ENCODE data around the gene KIF16B.
"Not testable (repeated sequence)": the region's sequence is repeated elsewhere in the genome, so short reads cannot be mapped to it uniquely, and the experiment has no call there.

The KIF16B gene

GRCh38 chr20:16246870-16247269 is 326.4 kb downstream of the KIF16B start:
- no peak for DNase-seq (ENCODE audit: low spot score)

- DNase-seq (ENCODE audit: low spot score) = no peak
Observed at GRCh38 chr20:16246291-16246690, 327.0 kb downstream of the KIF16B start.

GRCh38 chr20:16245879-16246278 is 327.4 kb downstream of the KIF16B start:
- DNase-seq (ENCODE audit: low spot score) = no peak

- no peak for DNase-seq (ENCODE audit: low spot score)
Observed at GRCh38 chr20:16244892-16245291, 328.4 kb downstream of the KIF16B start.

- DNase-seq (ENCODE audit: low spot score) = no peak
Observed at GRCh38 chr20:16243470-16243869, 329.8 kb downstream of the KIF16B start.

- DNase-seq (ENCODE audit: low spot score) = no peak
Observed at GRCh38 chr20:16241911-16242310, 331.3 kb downstream of the KIF16B start.

GRCh38 chr20:16240355-16240754 is 332.9 kb downstream of the KIF16B start:
- no peak for DNase-seq (ENCODE audit: low spot score)

GRCh38 chr20:16236589-16237241 is 336.5 kb downstream of the KIF16B start:
- DNase-seq (ENCODE audit: low spot score) = no peak

- no peak for DNase-seq (ENCODE audit: low spot score)
Observed at GRCh38 chr20:16230402-16230801, 342.8 kb downstream of the KIF16B start.

- no peak for DNase-seq (ENCODE audit: low spot score)
Observed at GRCh38 chr20:16229813-16230212, 343.4 kb downstream of the KIF16B start.

GRCh38 chr20:16228722-16229121 is 344.5 kb downstream of the KIF16B start:
- DNase-seq (ENCODE audit: low spot score) = no peak

- DNase-seq (ENCODE audit: low spot score) = not testable (repeated sequence)
Observed at GRCh38 chr20:16226961-16227360, 346.3 kb downstream of the KIF16B start.

GRCh38 chr20:16224836-16225235 is 348.4 kb downstream of the KIF16B start:
- DNase-seq (ENCODE audit: low spot score) = no peak

GRCh38 chr20:16222859-16223411 is 350.3 kb downstream of the KIF16B start:
- DNase-seq (ENCODE audit: low spot score) = no peak
